Uterus (tissue), 4 donors: Measurements from ENCODE around the gene LSP1. TPM values are rescaled to one million over a fixed set of nuclear protein-coding genes. Genes with fewer than 3 reads are reported as not detected.
A peak's percentile ranks its signal among the peaks of the same experiment; 100 is the strongest.

Experiments
- DNase-seq, 2 donors: peaks; one replicate each; pipeline ENCODE4 v3.0.0-alpha.2; 2019 to 2020
- H3K27ac ChIP-seq, 2 donors: fragments of 200-600 bp; sonication (generic); 1 replicate in 1 of 2; 2 replicates in 1 of 2; pipeline ENCODE4 v1.5.1; 2016 to 2018
- H3K27me3 ChIP-seq, 2 donors: fragments of 200-600 bp; sonication (generic); one replicate each; pipeline ENCODE4 v1.5.1; 2018 to 2019; ENCODE audit warnings: control low read depth in 1 of 2
- H3K36me3 ChIP-seq, 2 donors: fragments of 200-600 bp; sonication (generic); one replicate each; pipeline ENCODE4 v1.5.1; 2019; ENCODE audit warnings: control low read depth in 1 of 2
- H3K4me1 ChIP-seq, 2 donors: fragments of 200-600 bp; sonication (generic); one replicate each; pipeline ENCODE4 v1.5.1; 2018 to 2019; ENCODE audit warnings: control low read depth in 1 of 2
- H3K4me3 ChIP-seq, 2 donors: fragments of 200-600 bp; sonication (generic); 1 replicate in 1 of 2; 2 replicates in 1 of 2; pipeline ENCODE4 v1.5.1; 2018 to 2019; ENCODE audit warnings: mild to moderate bottlenecking in 1 of 2
- H3K9me3 ChIP-seq, 2 donors: fragments of 200-600 bp; sonication (generic); one replicate each; pipeline ENCODE4 v1.5.1; 2019; ENCODE audit warnings: control low read depth in 1 of 2
- CTCF ChIP-seq, 4 experiments: fragments of 200-600 bp in 2 of 4; fragments of 450-650 bp in 2 of 4; sonication (generic) in 2 of 4; IDR thresholded peaks; one replicate each; pipeline ENCODE4 v1.5.1; 2016 to 2019; ENCODE audit warnings: antibody characterized with exemption in 4 of 4, mild to moderate bottlenecking in 2 of 4, moderate library complexity in 1 of 4
- POLR2A ChIP-seq, 2 donors: fragments of 450-650 bp; IDR thresholded peaks; one replicate each; pipeline ENCODE4 v1.6.1; 2016; ENCODE audit warnings: antibody characterized with exemption in 2 of 2, mild to moderate bottlenecking in 1 of 2, moderate library complexity in 1 of 2
- intact Hi-C: fragments of 100-400 bp; cut with DNase I; formaldehyde crosslinking; loops from one replicate; pipeline ENCODE4 v1.15.1; 2023; ENCODE audit warnings: low total_unique reads
- total RNA-seq, 4 donors: library from RNA; depleted of rRNA in 3 of 4; stranded (reverse); fragments of >200 nt in 3 of 4; gene quantifications; one replicate each; pipeline versions ENCODE4 v1.1.0 to v1.2.4, GENCODE V29; 2014 to 2023
- donor health status: DM: yes; HTN: yes; CAD: no.

LSP1 gene
- total RNA-seq, 4 donors from 2014 or later, result 11.2 to 112 (median 25.1) TPM

GRCh38 chr11:1860108-1860507 lies 7.2 kb downstream of the LSP1 start:
- Histone ChIP-seq H3K27ac (no peak overlapping the region), H3K4me1 (peaks cover 0 to 4% of the 10 kb centered on the region in 2 donors), H3K9me3 (no peaks in the 10 kb centered on the region), H3K4me3 (no peak overlapping the region), H3K27me3 (no peaks in the 10 kb centered on the region), H3K36me3 (no peaks in the 10 kb centered on the region)
- DNase-seq, result no peak
- TF ChIP-seq POLR2A (IDR thresholded peaks at IDR 0.05) (no peak), CTCF (IDR thresholded peaks at IDR 0.05) (no peak)
- intact Hi-C loops, result no loop called here

- no peaks in the 10 kb centered on the region for H3K27me3 ChIP-seq
- no peak for DNase-seq
- no peak overlapping the region for H3K4me3 ChIP-seq
- intact Hi-C loops, result no loop called here
- peak overlapping the region in 1 of 2 donors; percentile 93 for H3K27ac ChIP-seq
- H3K4me1 ChIP-seq, result peaks cover 0 to 12% of the 10 kb centered on the region in 2 donors
- no peak for TF ChIP-seq CTCF (IDR thresholded peaks at IDR 0.05)
- TF ChIP-seq POLR2A (IDR thresholded peaks at IDR 0.05), result no peak
- no peaks in the 10 kb centered on the region for H3K36me3 ChIP-seq
- no peaks in the 10 kb centered on the region for H3K9me3 ChIP-seq
These were observed 8.8 kb downstream of the LSP1 start for GRCh38 chr11:1861435-1862411.

GRCh38 chr11:1862588-1863351 lies 9.9 kb downstream of the LSP1 start:
- DNase-seq, result peak in 1 of 2 donors; percentile 46
- intact Hi-C loops, result no loop called here
- no peaks in the 10 kb centered on the region for H3K36me3 ChIP-seq
- H3K27ac ChIP-seq, result peak overlapping the region; percentile 87 to 93
- H3K27me3 ChIP-seq, result no peaks in the 10 kb centered on the region
- TF ChIP-seq POLR2A (IDR thresholded peaks at IDR 0.05) (no peak), CTCF (IDR thresholded peaks at IDR 0.05) (no peak)
- H3K4me3 ChIP-seq, result no peak overlapping the region
- peaks cover 0 to 12% of the 10 kb centered on the region in 2 donors for H3K4me1 ChIP-seq
- no peaks in the 10 kb centered on the region for H3K9me3 ChIP-seq

- peak in 1 of 4 experiments; percentile 4 for TF ChIP-seq CTCF (IDR thresholded peaks at IDR 0.05)
- TF ChIP-seq POLR2A (IDR thresholded peaks at IDR 0.05), result peak; percentile 9 to 33
- H3K27me3 ChIP-seq, result no peaks in the 10 kb centered on the region
- intact Hi-C loops, result no loop called here
- H3K36me3 ChIP-seq, result no peaks in the 10 kb centered on the region
- H3K9me3 ChIP-seq, result no peaks in the 10 kb centered on the region
- H3K4me3 ChIP-seq, result peak overlapping the region; percentile 26 to 31
- H3K4me1 ChIP-seq, result peaks cover 0 to 12% of the 10 kb centered on the region in 2 donors
- peak; percentile 87 to 91 for DNase-seq
- H3K27ac ChIP-seq, result peak overlapping the region; percentile 87 to 93
These were observed 10.7 kb downstream of the LSP1 start for GRCh38 chr11:1863352-1864216.
